SK-N-MC (cell line): Measurements from ENCODE around the gene EPB41.

Experiments used
- EZH2 ChIP-seq: fragments of 200-600 bp; sonication (generic); IDR thresholded peaks from one replicate; pipeline ENCODE4 v1.6.1; 2017; ENCODE audit warnings: antibody characterized with exemption
- FOXP2 ChIP-seq: optimal IDR thresholded peaks from 2 replicates; pipeline ENCODE3; 2011; ENCODE audit warnings: mild to moderate bottlenecking, moderate library complexity; ENCODE audit not compliant: insufficient read depth; ENCODE audit errors: extremely low read length, control extremely low read depth
- POLR2AphosphoS5 ChIP-seq: IDR thresholded peaks from 2 replicates; pipeline ENCODE4 v1.6.1; 2012; ENCODE audit warnings: mild to moderate bottlenecking, low read depth, low read length, borderline replicate concordance

- TF ChIP-seq POLR2AphosphoS5 (no peak), EZH2 (no peak), FOXP2 (no peak)
These were observed 184.9 kb downstream of the EPB41 start for GRCh38 chr1:29099286-29099685.
